ENCODE results near the gene TNFRSF19. TPM values are rescaled to one million over a fixed set of nuclear protein-coding genes. Genes with fewer than 3 reads are reported as not detected.
A peak's percentile ranks its signal among the peaks of the same experiment; 100 is the strongest.

Gene TNFRSF19
- total RNA-seq, 4 donors from 2014 or later, result 5.2 to 9.5 (median 7.2) TPM

- WGBS, 2 donors, result 85 to 93% methylated on average over 4 of the region's 4 CpGs
- intact Hi-C loops (cut with DNase I), result loop anchor here (10.0 kb wide), 1 partner anchor 98 kb away; no protein-coding TSS in a partner anchor
- no peak for DNase-seq
- Histone ChIP-seq H3K4me3 (no peak overlapping the region), H3K27ac (no peak overlapping the region), H3K27me3 (no peaks in the 10 kb centered on the region), H3K4me1 (peaks cover 0 to 16% (median 3%) of the 10 kb centered on the region in 3 donors), H3K9me3 (no peaks in the 10 kb centered on the region), H3K36me3 (no peaks in the 10 kb centered on the region)
- no peak for TF ChIP-seq CTCF (IDR thresholded peaks at IDR 0.05)
- TF ChIP-seq POLR2A (IDR thresholded peaks at IDR 0.05), result no peak
Measured at GRCh38 chr13:23563085-23563845, 6.9 kb upstream of the TNFRSF19 start.

GRCh38 chr13:23567906-23568460 is 2.2 kb upstream of the TNFRSF19 start:
- Histone ChIP-seq H3K4me3 (no peak overlapping the region), H3K27ac (no peak overlapping the region), H3K27me3 (peaks cover 0 to 3% (median 0%) of the 10 kb centered on the region in 4 donors), H3K36me3 (no peaks in the 10 kb centered on the region), H3K9me3 (no peaks in the 10 kb centered on the region), H3K4me1 (peaks cover 0 to 35% (median 6%) of the 10 kb centered on the region in 3 donors)
- intact Hi-C loops (cut with DNase I), result loop anchor here (10.0 kb wide), 1 partner anchor 103 kb away; no protein-coding TSS in a partner anchor
- WGBS, 2 donors, result 68 to 79% methylated on average over 8 to 9 of the region's 9 CpGs
- DNase-seq, result no peak
- TF ChIP-seq CTCF (IDR thresholded peaks at IDR 0.05), result no peak
- TF ChIP-seq POLR2A (IDR thresholded peaks at IDR 0.05), result no peak

- Histone ChIP-seq H3K27ac (peak overlapping the region; percentile 73 to 88 (median 81)), H3K4me3 (peak overlapping the region; percentile 14 to 53 (median 28)), H3K4me1 (peaks cover 0 to 49% (median 6%) of the 10 kb centered on the region in 3 donors), H3K27me3 (peaks cover 0 to 3% (median 0%) of the 10 kb centered on the region in 4 donors), H3K9me3 (no peaks in the 10 kb centered on the region), H3K36me3 (no peaks in the 10 kb centered on the region)
- TF ChIP-seq POLR2A (IDR thresholded peaks at IDR 0.05) (no peak), CTCF (IDR thresholded peaks at IDR 0.05) (peak in 2 of 6 experiments; percentile 34 to 42)
- no peak for DNase-seq
- WGBS, 2 donors, result 19 to 20% methylated on average over 2 of the region's 2 CpGs
- intact Hi-C loops (cut with DNase I), result no loop called here
Measured at GRCh38 chr13:23570921-23571315, 706 bp downstream of the TNFRSF19 start.

- Histone ChIP-seq H3K36me3 (no peaks in the 10 kb centered on the region), H3K27ac (peak overlapping the region; percentile 73 to 88 (median 81)), H3K4me1 (peaks cover 0 to 52% (median 6%) of the 10 kb centered on the region in 3 donors), H3K9me3 (no peaks in the 10 kb centered on the region), H3K27me3 (peaks cover 0 to 3% (median 0%) of the 10 kb centered on the region in 4 donors), H3K4me3 (peak overlapping the region in 3 of 4 donors; percentile 24 to 53 (median 32))
- no peak for TF ChIP-seq POLR2A (IDR thresholded peaks at IDR 0.05)
- TF ChIP-seq CTCF (IDR thresholded peaks at IDR 0.05), result no peak
- intact Hi-C loops (cut with DNase I), result no loop called here
- DNase-seq, result no peak
- WGBS, 2 donors, result 27 to 29% methylated on average over 2 of the region's 2 CpGs
Measured at GRCh38 chr13:23571431-23571830, 1.2 kb downstream of the TNFRSF19 start.

GRCh38 chr13:23572836-23573235 is 2.6 kb downstream of the TNFRSF19 start:
- peak overlapping the region in 1 of 4 donors; percentile 53 for H3K4me3 ChIP-seq
- DNase-seq, result no peak
- intact Hi-C loops (cut with DNase I), result no loop called here
- whole genome bisulfite sequencing, 2 donors, result 38 to 39% methylated on average over 1 of the region's 1 CpG
- TF ChIP-seq CTCF (IDR thresholded peaks at IDR 0.05) (no peak), POLR2A (IDR thresholded peaks at IDR 0.05) (no peak)
- H3K4me1 ChIP-seq, result peaks cover 0 to 66% (median 6%) of the 10 kb centered on the region in 3 donors
- peaks cover 0 to 3% (median 0%) of the 10 kb centered on the region in 4 donors for H3K27me3 ChIP-seq
- no peaks in the 10 kb centered on the region for H3K36me3 ChIP-seq
- H3K9me3 ChIP-seq, result no peaks in the 10 kb centered on the region
- peak overlapping the region; percentile 32 to 83 (median 76) for H3K27ac ChIP-seq
